Colon (tissue), 2 donors: ENCODE measurements around the gene PDZK1.
"Not testable (repeated sequence)": the region's sequence is repeated elsewhere in the genome, so short reads cannot be mapped to it uniquely, and the experiment has no call there.

ENCODE experiments used
- FAIRE-seq: peaks from 2 replicates; lab custom pipeline; 2012; peaks lifted over from hg19 to GRCh38; lab: Jason Lieb, UNC
- donor health status: control.
- donor health status: control.

Gene PDZK1

GRCh38 chr1:145656245-145656943, 50.8 kb downstream of the PDZK1 start:
- not testable (repeated sequence) for FAIRE-seq

DNA sequence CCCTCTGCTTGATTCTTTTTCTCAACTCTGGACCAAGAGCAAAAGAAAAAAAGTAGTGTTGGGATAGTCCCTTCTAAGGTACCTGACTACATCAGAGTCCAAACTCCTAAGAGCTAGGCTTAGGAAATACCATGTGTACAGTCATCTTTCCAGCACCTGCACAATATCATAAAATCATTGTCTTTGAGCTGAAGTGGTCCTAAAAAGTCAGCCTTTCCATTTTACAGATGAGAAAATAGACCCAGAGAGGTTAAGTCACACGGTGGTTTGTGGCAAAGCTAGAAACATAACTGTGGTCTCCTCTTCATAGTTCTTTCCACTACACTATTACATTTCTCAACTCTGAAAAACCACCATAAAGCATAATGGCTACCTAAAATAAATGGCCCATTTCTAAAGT, 63.2 kb downstream of the PDZK1 start:
- FAIRE-seq: not testable (repeated sequence)

DNA sequence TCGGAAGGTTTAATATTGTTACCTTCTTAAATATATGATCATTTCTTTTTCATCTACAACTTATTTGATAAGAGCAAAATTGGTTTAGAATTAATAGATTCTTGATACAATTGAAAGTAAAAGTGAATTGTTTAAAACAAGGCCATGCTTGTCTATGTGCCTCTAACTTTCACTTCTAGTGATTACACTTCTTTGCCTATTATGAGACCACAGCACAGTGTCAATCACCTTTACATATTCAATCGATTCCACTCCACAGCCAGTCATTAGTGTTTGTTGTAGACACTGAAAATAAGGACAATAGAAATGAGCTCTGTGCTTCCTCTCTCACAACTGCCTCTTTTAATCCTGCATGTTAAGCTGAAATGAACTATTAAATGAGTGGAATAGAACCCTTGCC, 65.3 kb downstream of the PDZK1 start:
- not testable (repeated sequence) for FAIRE-seq

GRCh38 chr1:145636237-145636636, 70.9 kb downstream of the PDZK1 start:
- peak; percentile 36 for FAIRE-seq

DNA sequence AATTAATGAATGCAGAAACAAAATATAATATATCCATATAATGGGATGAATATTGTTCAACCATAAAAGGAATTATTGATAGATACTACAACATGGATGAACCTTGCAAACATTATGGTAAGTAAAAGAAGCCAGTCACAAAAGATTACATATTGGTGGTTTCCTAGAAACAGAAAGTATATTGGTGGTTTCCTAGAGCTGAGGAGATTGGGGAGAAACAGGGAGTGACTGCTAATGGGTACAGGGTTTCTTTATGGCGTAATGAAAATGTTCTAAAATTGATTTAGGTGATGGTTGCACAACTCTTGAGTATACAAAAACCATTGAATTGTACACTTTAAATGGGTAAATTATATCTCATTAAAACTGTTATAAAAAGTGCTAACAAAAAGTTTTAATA, 85.0 kb downstream of the PDZK1 start:
- not testable (repeated sequence) for FAIRE-seq
